CD4-positive, CD25-positive, alpha-beta regulatory T cell (primary cell): ENCODE data around the gene PTPN5. TPM values are rescaled to one million over a fixed set of nuclear protein-coding genes. Genes with fewer than 3 reads are reported as not detected.

ENCODE experiments used
- ATAC-seq, 2 donors: fragments of 150-1000 bp; cut with Tn5 transposase; one replicate each; pipeline ENCODE4 v1.10.0; 2021; ENCODE audit warnings: low read depth in 2 of 2, moderate number of reproducible peaks in 2 of 2, moderate library complexity in 1 of 2
- DNase-seq, 3 donors: peaks; one replicate each; pipeline versions ENCODE4 v3.0.0 to v3.0.0-alpha.2; 2012 to 2022; ENCODE audit warnings: mixed read lengths in 1 of 3
- H3K27ac ChIP-seq: one replicate; pipeline ENCODE4 v1.7.0; 2013; ENCODE audit warnings: mild to moderate bottlenecking, low read length; ENCODE audit not compliant: insufficient read depth, poor library complexity, severe bottlenecking
- H3K27me3 ChIP-seq: one replicate; pipeline ENCODE4 v1.7.0; 2013; ENCODE audit warnings: low read length; ENCODE audit not compliant: control insufficient read depth, insufficient read depth
- H3K36me3 ChIP-seq: one replicate; pipeline ENCODE4 v1.7.0; 2013; ENCODE audit warnings: mild to moderate bottlenecking, low read length, moderate library complexity; ENCODE audit not compliant: control insufficient read depth, insufficient read depth
- H3K4me1 ChIP-seq: 2 replicates; pipeline ENCODE4 v1.7.0; 2013; ENCODE audit warnings: mild to moderate bottlenecking, low read length; ENCODE audit not compliant: insufficient read depth, control insufficient read depth, poor library complexity, severe bottlenecking
- H3K4me3 ChIP-seq: one replicate; pipeline ENCODE4 v1.7.0; 2013; ENCODE audit warnings: low read depth, mild to moderate bottlenecking, low read length, moderate library complexity
- H3K9me3 ChIP-seq, 2 experiments: 1 replicate in 1 of 2; 2 replicates in 1 of 2; pipeline ENCODE4 v1.7.0; 2013; ENCODE audit warnings: low read length in 2 of 2, mild to moderate bottlenecking in 1 of 2, moderate library complexity in 1 of 2; ENCODE audit not compliant: control insufficient read depth in 2 of 2
- H3K27ac Mint-ChIP-seq, 3 donors: one replicate each; pipeline ENCODE4 v1.8.0; 2020 to 2022; ENCODE audit warnings: mild to moderate bottlenecking in 3 of 3, mixed read lengths in 3 of 3, moderate library complexity in 2 of 3
- H3K27me3 Mint-ChIP-seq: one replicate; pipeline ENCODE4 v1.8.0; 2022; ENCODE audit warnings: mild to moderate bottlenecking, mixed read lengths
- H3K36me3 Mint-ChIP-seq: one replicate; pipeline ENCODE4 v1.8.0; 2020; ENCODE audit warnings: mixed read lengths
- H3K4me1 Mint-ChIP-seq, 4 donors: one replicate each; pipeline ENCODE4 v1.8.0; 2020 to 2022; ENCODE audit warnings: mixed read lengths in 4 of 4, mild to moderate bottlenecking in 1 of 4
- H3K4me3 Mint-ChIP-seq, 4 donors: one replicate each; pipeline ENCODE4 v1.8.0; 2020 to 2022; ENCODE audit warnings: mild to moderate bottlenecking in 4 of 4, mixed read lengths in 4 of 4, moderate library complexity in 3 of 4
- H3K9me3 Mint-ChIP-seq, 7 donors: one replicate each; pipeline ENCODE4 v1.8.0; 2020 to 2022; ENCODE audit warnings: mixed read lengths in 7 of 7, mild to moderate bottlenecking in 3 of 7, moderate library complexity in 2 of 7
- polyA plus RNA-seq, 4 donors: library from polyadenylated mRNA; unstranded; fragments of 300-500 nt; fragmentation: Illumina TruSeq; gene quantifications; one replicate each; pipeline ENCODE4 v1.2.3, GENCODE V29; 2021
- total RNA-seq: library from RNA; stranded (reverse); gene quantifications from one replicate; pipeline ENCODE4 v1.2.3, GENCODE V29; 2022

PTPN5 gene
- total and polyA plus RNA-seq, 5 donors from 2014 or later = not detected

- peaks cover 0 to under 1% (median 0%) of the 10 kb centered on the region in 7 donors for H3K9me3 Mint-ChIP-seq
- H3K36me3 Mint-ChIP-seq = no peaks in the 10 kb centered on the region
- H3K27ac Mint-ChIP-seq = no peak overlapping the region
- no peak for DNase-seq
- no peak for ATAC-seq
- peaks cover 0 to 6% (median 3%) of the 10 kb centered on the region in 4 donors for H3K4me1 Mint-ChIP-seq
- H3K9me3 ChIP-seq = no peaks in the 10 kb centered on the region
- no peak overlapping the region for H3K4me3 ChIP-seq
- H3K4me3 Mint-ChIP-seq = no peak overlapping the region
- no peaks in the 10 kb centered on the region for H3K4me1 ChIP-seq
- H3K27me3 Mint-ChIP-seq = peaks cover 4% of the 10 kb centered on the region
- no peak overlapping the region for H3K27ac ChIP-seq
- H3K36me3 ChIP-seq = no peaks in the 10 kb centered on the region
- H3K27me3 ChIP-seq = no peaks in the 10 kb centered on the region
Measured at GRCh38 chr11:18733202-18733601, 58.4 kb downstream of the PTPN5 start.

- no peaks in the 10 kb centered on the region for H3K27me3 ChIP-seq
- Mint-ChIP-seq H3K4me3 (no peak overlapping the region), H3K27ac (peak overlapping the region in 2 of 3 donors; percentile 30 to 32), H3K36me3 (no peaks in the 10 kb centered on the region), H3K27me3 (peaks cover 4% of the 10 kb centered on the region), H3K4me1 (peaks cover 0 to 13% (median 4%) of the 10 kb centered on the region in 4 donors), H3K9me3 (no peaks in the 10 kb centered on the region)
- H3K4me1 ChIP-seq = no peaks in the 10 kb centered on the region
- peak; percentile 45 to 61 (median 55) for DNase-seq
- ATAC-seq = peak; percentile 72
- H3K27ac ChIP-seq = no peak overlapping the region
- H3K9me3 ChIP-seq = no peaks in the 10 kb centered on the region
- H3K4me3 ChIP-seq = no peak overlapping the region
- H3K36me3 ChIP-seq = no peaks in the 10 kb centered on the region
Measured at GRCh38 chr11:18731949-18732821, 59.4 kb downstream of the PTPN5 start.

GRCh38 chr11:18731441-18731840, 60.2 kb downstream of the PTPN5 start:
- Mint-ChIP-seq H3K4me1 (peaks cover 0 to 13% (median 4%) of the 10 kb centered on the region in 4 donors), H3K9me3 (no peaks in the 10 kb centered on the region), H3K4me3 (no peak overlapping the region), H3K27ac (peak overlapping the region in 2 of 3 donors; percentile 25 to 30), H3K36me3 (no peaks in the 10 kb centered on the region), H3K27me3 (peaks cover 4% of the 10 kb centered on the region)
- DNase-seq = no peak
- no peaks in the 10 kb centered on the region for H3K9me3 ChIP-seq
- no peaks in the 10 kb centered on the region for H3K36me3 ChIP-seq
- no peaks in the 10 kb centered on the region for H3K4me1 ChIP-seq
- H3K27ac ChIP-seq = no peak overlapping the region
- no peaks in the 10 kb centered on the region for H3K27me3 ChIP-seq
- ATAC-seq = no peak
- H3K4me3 ChIP-seq = no peak overlapping the region

GRCh38 chr11:18730020-18730419, 61.6 kb downstream of the PTPN5 start:
- Histone ChIP-seq H3K4me3 (no peak overlapping the region), H3K9me3 (no peaks in the 10 kb centered on the region), H3K27ac (no peak overlapping the region), H3K4me1 (no peaks in the 10 kb centered on the region), H3K27me3 (no peaks in the 10 kb centered on the region), H3K36me3 (no peaks in the 10 kb centered on the region)
- peaks cover 0 to 13% (median 4%) of the 10 kb centered on the region in 4 donors for H3K4me1 Mint-ChIP-seq
- ATAC-seq (no peak), DNase-seq (no peak)
- no peaks in the 10 kb centered on the region for H3K9me3 Mint-ChIP-seq
- no peaks in the 10 kb centered on the region for H3K36me3 Mint-ChIP-seq
- H3K27me3 Mint-ChIP-seq = peaks cover 4% of the 10 kb centered on the region
- no peak overlapping the region for H3K27ac Mint-ChIP-seq
- H3K4me3 Mint-ChIP-seq = no peak overlapping the region

GRCh38 chr11:18729426-18729825, 62.2 kb downstream of the PTPN5 start:
- no peak for ATAC-seq
- Histone ChIP-seq H3K4me3 (no peak overlapping the region), H3K36me3 (no peaks in the 10 kb centered on the region), H3K9me3 (no peaks in the 10 kb centered on the region), H3K27me3 (no peaks in the 10 kb centered on the region), H3K4me1 (no peaks in the 10 kb centered on the region), H3K27ac (no peak overlapping the region)
- DNase-seq = no peak
- Mint-ChIP-seq H3K4me1 (peaks cover 0 to 13% (median 4%) of the 10 kb centered on the region in 4 donors), H3K27ac (no peak overlapping the region), H3K27me3 (peaks cover 4% of the 10 kb centered on the region), H3K9me3 (no peaks in the 10 kb centered on the region), H3K4me3 (no peak overlapping the region), H3K36me3 (no peaks in the 10 kb centered on the region)

- no peak overlapping the region for H3K4me3 ChIP-seq
- ATAC-seq = no peak
- no peak overlapping the region for H3K27ac ChIP-seq
- no peaks in the 10 kb centered on the region for H3K4me1 ChIP-seq
- H3K27ac Mint-ChIP-seq = peak overlapping the region in 1 of 3 donors; percentile 35
- DNase-seq = no peak
- no peaks in the 10 kb centered on the region for H3K27me3 ChIP-seq
- no peaks in the 10 kb centered on the region for H3K9me3 Mint-ChIP-seq
- no peaks in the 10 kb centered on the region for H3K36me3 Mint-ChIP-seq
- no peaks in the 10 kb centered on the region for H3K9me3 ChIP-seq
- H3K4me1 Mint-ChIP-seq = peaks cover 0 to 13% (median 4%) of the 10 kb centered on the region in 4 donors
- peaks cover 4% of the 10 kb centered on the region for H3K27me3 Mint-ChIP-seq
- H3K36me3 ChIP-seq = no peaks in the 10 kb centered on the region
- no peak overlapping the region for H3K4me3 Mint-ChIP-seq
Measured at GRCh38 chr11:18728658-18729057, 62.9 kb downstream of the PTPN5 start.

GRCh38 chr11:18727479-18728236, 63.9 kb downstream of the PTPN5 start:
- ATAC-seq (peak; percentile 51 to 65), DNase-seq (peak; percentile 27 to 52 (median 43))
- Histone ChIP-seq H3K4me3 (no peak overlapping the region), H3K4me1 (no peaks in the 10 kb centered on the region), H3K9me3 (no peaks in the 10 kb centered on the region), H3K27me3 (no peaks in the 10 kb centered on the region), H3K27ac (no peak overlapping the region), H3K36me3 (no peaks in the 10 kb centered on the region)
- Mint-ChIP-seq H3K36me3 (no peaks in the 10 kb centered on the region), H3K4me3 (peak overlapping the region in 1 of 4 donors; percentile 33), H3K9me3 (no peaks in the 10 kb centered on the region), H3K27me3 (peaks cover 4% of the 10 kb centered on the region), H3K27ac (no peak overlapping the region), H3K4me1 (peaks cover 0 to 13% (median 4%) of the 10 kb centered on the region in 4 donors)
